HG03521 (cell line): Measurements from ENCODE around the gene USP36.

Experiments used
- ATAC-seq: cut with Tn5 transposase; IDR thresholded peaks from one replicate; pipeline ENCODE4 v1.9.1; 2021; ENCODE audit warnings: mild to moderate bottlenecking, moderate library complexity; ENCODE audit not compliant: unreplicated experiment

Gene USP36

GRCh38 chr17:78839762-78840529 is 668 bp downstream of the USP36 start:
- peak; percentile 13 for ATAC-seq

- no peak for ATAC-seq
These were observed 1.3 kb downstream of the USP36 start for GRCh38 chr17:78839235-78839761.

DNA sequence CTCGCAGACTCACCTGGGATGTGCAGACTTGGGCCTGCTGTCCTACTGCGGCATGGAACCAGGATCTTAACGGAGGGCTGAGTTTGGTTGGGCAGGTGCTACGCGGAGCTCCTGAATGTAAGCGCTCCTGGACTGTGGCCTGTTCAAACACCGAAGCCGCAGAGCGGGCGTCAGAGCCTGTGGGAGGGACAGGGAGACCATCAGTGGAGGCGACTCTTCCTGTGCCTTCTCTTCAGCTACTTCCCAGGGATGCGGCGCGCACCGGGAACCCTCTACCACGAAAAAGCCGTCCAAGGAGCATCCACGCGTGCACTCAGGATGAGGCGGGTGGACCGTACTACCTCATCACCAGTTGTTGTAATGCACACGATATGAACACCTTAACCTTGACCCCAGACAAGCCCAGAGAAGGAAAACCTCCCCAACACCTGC is 2.0 kb downstream of the USP36 start:
- ATAC-seq: no peak

- ATAC-seq: no peak
These were observed 4.1 kb downstream of the USP36 start for GRCh38 chr17:78836420-78837021.

GRCh38 chr17:78834571-78834970 is 6.0 kb downstream of the USP36 start:
- no peak for ATAC-seq

- no peak for ATAC-seq
These were observed 8.1 kb downstream of the USP36 start for GRCh38 chr17:78832541-78832810.

DNA sequence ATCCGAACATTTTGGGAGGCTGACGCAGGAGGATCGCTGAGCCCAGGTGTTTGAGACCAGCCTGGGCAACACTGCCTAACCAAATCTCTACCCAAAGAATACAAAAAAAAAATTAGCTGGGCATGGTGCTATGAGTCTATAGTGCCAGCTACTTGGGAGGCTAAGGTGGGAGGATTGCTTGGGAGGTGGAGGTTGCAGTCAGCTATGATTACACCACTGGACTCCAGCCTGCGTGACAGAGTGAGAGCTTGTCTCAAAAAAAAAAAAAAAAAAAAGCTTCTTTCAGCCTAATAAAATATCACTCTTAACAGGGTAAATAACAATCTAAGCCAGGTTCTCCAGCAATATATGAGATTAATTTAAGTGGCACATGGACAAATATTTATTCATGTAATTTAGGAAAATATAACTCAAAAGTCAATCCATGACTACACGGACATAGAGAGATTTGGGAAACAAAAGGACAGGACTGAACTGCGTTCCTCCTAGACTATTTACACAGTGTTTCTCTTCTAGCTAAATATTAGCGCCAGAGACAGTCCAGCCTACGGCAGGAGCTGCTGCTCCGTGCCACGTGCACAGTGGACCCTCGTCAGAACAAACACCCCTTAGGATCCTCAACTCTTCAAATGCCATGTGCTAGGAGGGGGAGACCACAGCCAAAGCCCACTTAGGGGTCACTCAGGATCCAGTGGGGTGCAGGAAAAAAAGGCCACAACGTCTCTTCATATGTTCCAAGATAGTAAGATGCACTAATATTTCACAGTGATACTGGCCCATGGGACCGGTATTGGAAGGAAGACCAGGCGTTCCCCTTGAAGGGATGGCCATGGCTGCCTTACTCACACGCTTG is 8.7 kb downstream of the USP36 start:
- no peak for ATAC-seq

GRCh38 chr17:78829477-78829876 is 11.1 kb downstream of the USP36 start:
- no peak for ATAC-seq

- no peak for ATAC-seq
These were observed 12.0 kb downstream of the USP36 start for GRCh38 chr17:78828470-78829185.

DNA sequence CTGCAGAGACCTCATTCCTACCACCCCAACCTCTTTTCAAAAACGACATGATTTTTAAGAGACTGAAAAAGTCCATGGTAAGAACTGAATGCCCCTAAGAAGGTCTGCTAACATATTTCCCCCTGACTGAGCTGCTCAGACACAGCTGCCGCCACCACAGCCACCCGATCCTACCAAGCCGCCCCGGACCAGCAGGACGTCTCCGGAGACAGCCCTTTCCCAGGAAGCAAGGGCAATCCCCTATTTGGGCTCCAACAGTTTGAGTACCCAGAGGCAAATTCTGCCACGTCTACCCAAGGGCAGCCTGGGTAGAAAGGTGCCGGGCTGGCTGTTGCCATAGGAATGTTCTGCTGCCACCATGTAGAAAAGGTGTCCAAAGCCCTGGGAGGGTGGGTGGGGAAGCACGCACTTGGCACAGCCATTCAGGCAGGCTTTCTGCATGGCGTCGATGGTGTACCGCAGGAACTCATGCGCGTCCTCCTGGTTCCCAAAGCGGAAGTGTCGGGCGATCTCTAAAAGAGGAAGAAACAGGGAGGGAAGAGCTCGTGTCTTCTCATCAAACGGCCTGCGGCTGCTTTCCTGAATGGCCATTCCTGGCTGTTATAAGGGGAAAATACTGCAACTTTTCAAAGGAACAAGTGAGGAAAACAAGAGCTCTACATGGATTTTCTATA is 13.6 kb downstream of the USP36 start:
- ATAC-seq: no peak

DNA sequence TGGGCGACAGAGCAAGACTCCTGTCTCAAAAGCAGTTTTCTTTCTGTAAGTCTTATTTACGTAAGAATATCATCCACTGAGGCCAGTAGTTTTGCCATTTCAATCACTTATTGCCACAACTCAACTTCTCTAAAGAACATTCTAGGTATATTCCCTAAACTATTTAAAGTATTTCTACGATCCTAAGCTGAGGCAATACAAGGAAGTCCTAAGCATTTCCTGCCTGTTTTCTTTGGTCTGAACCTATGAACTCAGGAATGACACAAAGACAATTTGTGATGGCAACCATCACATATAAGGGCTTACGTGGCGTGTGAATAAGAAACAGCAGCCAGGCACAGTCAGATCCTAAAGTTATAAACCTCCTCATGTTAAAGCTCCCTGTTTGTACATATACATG is 14.2 kb downstream of the USP36 start:
- no peak for ATAC-seq

- no peak for ATAC-seq
These were observed 14.9 kb downstream of the USP36 start for GRCh38 chr17:78825696-78826095.

DNA sequence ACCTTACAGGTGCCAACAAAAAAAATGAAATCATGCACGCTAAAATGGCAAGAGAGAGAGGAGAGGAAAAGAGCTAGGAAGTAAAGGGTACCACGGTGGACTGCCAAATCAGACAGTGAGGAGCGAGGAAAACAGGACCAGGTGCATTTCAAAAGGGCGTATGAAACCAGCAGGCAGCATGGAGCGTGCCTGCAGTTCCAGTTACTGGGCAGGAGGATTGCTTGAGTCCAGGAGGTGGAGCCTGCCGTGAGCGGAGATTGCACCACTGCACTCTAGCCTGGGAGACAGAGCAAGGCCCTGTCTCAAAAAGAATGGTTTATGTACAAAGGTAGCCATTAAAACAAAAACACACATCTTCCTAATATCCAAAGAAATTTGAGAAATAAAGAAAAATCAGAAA is 16.4 kb downstream of the USP36 start:
- ATAC-seq: no peak

DNA sequence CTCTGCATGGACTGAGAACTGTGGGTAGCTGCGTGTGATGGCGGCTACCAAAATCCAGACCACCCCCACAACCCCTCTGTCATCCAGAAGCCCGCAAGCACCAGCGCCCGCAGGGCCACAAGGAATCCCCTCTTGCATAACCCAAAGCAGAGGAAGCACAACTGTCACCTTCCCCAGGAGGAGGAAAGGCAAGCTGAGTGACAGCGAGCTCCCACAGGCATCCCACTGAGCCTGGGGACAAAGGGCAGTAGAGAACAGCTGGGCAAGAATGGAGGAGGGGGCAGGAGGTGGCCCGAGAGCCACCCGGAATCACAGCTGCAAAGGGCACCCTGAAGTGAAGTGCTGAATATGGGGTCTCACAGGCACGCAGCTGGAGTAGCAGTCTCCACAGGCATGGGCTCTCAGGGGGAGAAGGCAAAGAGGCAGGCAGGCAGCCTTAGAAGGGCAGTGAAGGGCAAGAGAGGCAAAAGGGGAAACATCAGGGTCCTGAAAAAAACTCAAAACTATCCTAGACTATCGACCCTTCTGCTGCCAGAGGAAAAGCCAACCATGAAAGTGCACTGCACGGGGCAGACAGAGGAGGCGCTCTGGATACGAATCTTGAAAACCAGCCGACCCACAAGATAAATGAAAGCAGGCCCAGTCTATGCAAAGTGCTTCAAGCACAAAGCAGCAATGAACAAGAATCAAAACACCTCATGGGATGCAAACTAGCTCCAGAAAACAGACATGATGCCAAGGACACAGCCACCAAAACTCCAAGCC is 17.1 kb downstream of the USP36 start:
- no peak for ATAC-seq

- no peak for ATAC-seq
These were observed 18.1 kb downstream of the USP36 start for GRCh38 chr17:78822552-78822951.

DNA sequence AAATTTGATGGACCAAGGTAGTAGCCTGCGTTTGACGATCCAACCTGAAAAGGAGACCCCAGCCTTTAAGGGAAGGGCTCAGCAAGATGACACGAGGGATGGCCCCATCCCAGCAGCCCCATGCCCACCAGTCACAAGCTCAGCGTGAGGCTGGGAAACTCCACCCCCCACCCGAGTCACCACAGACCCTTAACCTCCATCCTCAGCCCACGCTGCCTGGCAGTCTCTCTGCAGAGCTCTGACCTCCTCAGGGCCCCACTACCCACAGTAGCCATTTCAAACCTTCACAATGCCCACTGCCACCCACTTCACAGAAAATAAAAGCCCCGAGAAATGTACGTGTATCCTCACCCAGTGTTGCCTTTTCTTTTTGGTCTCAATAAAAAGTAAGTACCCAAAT is 18.7 kb downstream of the USP36 start:
- ATAC-seq: no peak

DNA sequence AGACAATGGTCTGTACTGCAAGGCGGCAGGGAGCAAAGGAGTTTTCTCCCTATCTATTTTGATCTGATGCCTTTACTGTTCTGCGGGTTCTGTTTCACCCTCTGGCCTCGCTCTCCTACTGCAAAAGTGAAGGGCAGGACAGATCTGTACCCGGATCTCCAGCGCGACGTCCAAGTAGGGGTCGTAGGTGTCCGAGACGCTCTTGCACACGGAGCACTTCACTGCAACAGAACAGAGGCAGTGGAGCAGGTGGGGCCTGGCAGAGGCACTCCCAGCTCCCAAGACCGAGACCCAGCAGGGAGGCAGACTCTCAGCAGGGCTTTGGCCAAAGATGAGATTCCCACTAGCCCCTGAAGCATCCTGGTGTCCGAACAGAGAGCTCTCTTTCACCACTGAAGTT is 19.8 kb downstream of the USP36 start:
- ATAC-seq: no peak

GRCh38 chr17:78819806-78820792 is 20.5 kb downstream of the USP36 start:
- no peak for ATAC-seq

- no peak for ATAC-seq
These were observed 21.2 kb downstream of the USP36 start for GRCh38 chr17:78819402-78819801.
